Naive thymus-derived CD4-positive, alpha-beta T cell (primary cell): ENCODE measurements around the gene ISOC2. TPM values are rescaled to one million over a fixed set of nuclear protein-coding genes. Genes with fewer than 3 reads are reported as not detected.

ENCODE experiments used
- ATAC-seq: fragments of 150-1000 bp; cut with Tn5 transposase; 2 replicates; pipeline ENCODE4 v1.10.0; 2021; ENCODE audit warnings: mild to moderate bottlenecking, moderate library complexity
- CTCF ChIA-PET: fragments of 350-600 bp; sonication (Branson Sonifier 250); formaldehyde crosslinking; loops from one replicate; lab custom pipeline; 2021; ENCODE audit warnings: antibody characterized with exemption; lab: Charles Lee
- POLR2A ChIA-PET: fragments of 350-600 bp; sonication (Branson Sonifier 250); formaldehyde crosslinking; loops from one replicate; lab custom pipeline; 2021; ENCODE audit warnings: antibody characterized with exemption, inconsistent platforms; lab: Charles Lee
- DNase-seq, 9 donors: peaks; one replicate each; pipeline versions ENCODE4 v3.0.0 to v3.0.0-alpha.2; 2020 to 2022; ENCODE audit warnings: mixed read lengths in 1 of 9
- H3K27ac ChIP-seq: one replicate; pipeline ENCODE4 v1.7.0; 2013; ENCODE audit warnings: mild to moderate bottlenecking, low read depth, low read length, moderate library complexity
- H3K27me3 ChIP-seq, 2 donors: one replicate each; pipeline ENCODE4 v1.7.0; 2013; ENCODE audit warnings: low read length in 2 of 2, mild to moderate bottlenecking in 2 of 2, moderate library complexity in 2 of 2; ENCODE audit not compliant: control insufficient read depth in 2 of 2, insufficient read depth in 2 of 2
- H3K36me3 ChIP-seq, 3 experiments: 1 replicate in 2 of 3; 2 replicates in 1 of 3; pipeline ENCODE4 v1.7.0; 2013; ENCODE audit warnings: low read length in 3 of 3, mild to moderate bottlenecking in 3 of 3, moderate library complexity in 1 of 3; ENCODE audit not compliant: insufficient read depth in 3 of 3, control insufficient read depth in 2 of 3
- H3K4me1 ChIP-seq, 2 donors: one replicate each; pipeline ENCODE4 v1.7.0; 2013; ENCODE audit warnings: low read length in 2 of 2, mild to moderate bottlenecking in 2 of 2, moderate library complexity in 1 of 2; ENCODE audit not compliant: control insufficient read depth in 2 of 2, insufficient read depth in 2 of 2
- H3K4me3 ChIP-seq: 2 replicates; pipeline ENCODE4 v1.7.0; 2013; ENCODE audit warnings: mild to moderate bottlenecking, low read length
- H3K9me3 ChIP-seq, 3 experiments: 1 replicate in 2 of 3; 2 replicates in 1 of 3; pipeline ENCODE4 v1.7.0; 2013; ENCODE audit warnings: low read length in 3 of 3; ENCODE audit not compliant: control insufficient read depth in 2 of 3
- H3K27ac Mint-ChIP-seq, 9 donors: one replicate each; pipeline ENCODE4 v1.8.0; 2020 to 2022; ENCODE audit warnings: mixed read lengths in 9 of 9, mild to moderate bottlenecking in 8 of 9, moderate library complexity in 5 of 9, inconsistent platforms in 2 of 9
- H3K27me3 Mint-ChIP-seq, 5 donors: one replicate each; pipeline ENCODE4 v1.8.0; 2021 to 2022; ENCODE audit warnings: mixed read lengths in 5 of 5, mild to moderate bottlenecking in 1 of 5
- H3K36me3 Mint-ChIP-seq, 5 donors: one replicate each; pipeline ENCODE4 v1.8.0; 2020 to 2022; ENCODE audit warnings: mixed read lengths in 5 of 5, mild to moderate bottlenecking in 3 of 5, inconsistent platforms in 1 of 5
- H3K4me1 Mint-ChIP-seq, 7 donors: one replicate each; pipeline ENCODE4 v1.8.0; 2020 to 2022; ENCODE audit warnings: mixed read lengths in 7 of 7, mild to moderate bottlenecking in 3 of 7, inconsistent platforms in 1 of 7
- H3K4me3 Mint-ChIP-seq, 10 donors: one replicate each; pipeline ENCODE4 v1.8.0; 2020 to 2022; ENCODE audit warnings: mild to moderate bottlenecking in 10 of 10, mixed read lengths in 10 of 10, moderate library complexity in 6 of 10, inconsistent platforms in 2 of 10
- H3K9me3 Mint-ChIP-seq, 11 donors: one replicate each; pipeline ENCODE4 v1.8.0; 2020 to 2022; ENCODE audit warnings: mixed read lengths in 11 of 11, mild to moderate bottlenecking in 4 of 11, inconsistent platforms in 1 of 11, moderate library complexity in 1 of 11
- intact Hi-C, 2 donors: fragments of 100-400 bp; cut with micrococcal nuclease; formaldehyde crosslinking; loops; one replicate each; pipeline ENCODE4 v1.15.1; 2023
- polyA plus RNA-seq, 2 donors: library from polyadenylated mRNA; unstranded; fragments of 300-500 nt; fragmentation: Illumina TruSeq; gene quantifications; one replicate each; pipeline ENCODE4 v1.2.3, GENCODE V29; 2021
- total RNA-seq, 6 experiments: library from RNA in 5 of 6; stranded (reverse) in 5 of 6; gene quantifications; 1 replicate in 5 of 6; 2 replicates in 1 of 6; pipeline ENCODE4 v1.2.3 and lab custom pipeline; 2021 to 2026

Gene ISOC2
- total and polyA plus RNA-seq, 7 experiments from 2014 or later: 5.1 to 31.2 (median 11.4) TPM

DNA sequence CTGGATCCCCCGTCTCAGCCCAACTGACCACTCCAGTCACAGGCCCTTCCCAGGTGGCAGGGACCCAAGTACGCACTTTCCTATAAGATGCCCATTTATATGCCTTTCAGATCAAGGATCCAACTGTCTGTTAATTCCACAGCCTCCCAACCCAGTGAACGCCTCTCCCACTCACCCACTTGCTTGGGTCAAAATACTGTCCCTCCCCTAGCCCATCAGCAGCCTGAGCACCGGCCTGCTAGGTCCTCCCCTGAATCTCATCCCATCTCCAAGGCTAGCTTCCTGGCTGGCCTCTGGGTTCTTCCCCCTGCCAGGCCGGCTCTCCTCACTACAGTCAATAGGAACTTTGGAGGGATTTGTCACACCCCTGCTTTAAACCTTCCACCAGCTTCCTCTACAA is 55.8 kb downstream of the ISOC2 start:
- intact Hi-C loops: loop anchor here (5.0 kb wide), 4 partner anchors 103 to 343 kb away; partner anchors contain the start of gene RDH13 (in 1 of the 2)
- Histone ChIP-seq H3K4me1 (peaks cover 17 to 24% of the 10 kb centered on the region in 2 donors), H3K4me3 (no peak overlapping the region), H3K27me3 (no peaks in the 10 kb centered on the region), H3K36me3 (peaks cover 0 to 45% (median 2%) of the 10 kb centered on the region in 3 experiments), H3K27ac (no peak overlapping the region), H3K9me3 (peaks cover 0 to 9% (median 0%) of the 10 kb centered on the region in 3 experiments)
- ATAC-seq (no peak), DNase-seq (no peak)
- POLR2A ChIA-PET: interaction anchor here (0.8 to 5.3 kb wide), 5 partner anchors 11 to 104 kb away, joined by 3 to 82 read pairs (median 5); partner anchors contain the start of genes RPL28 and ZNF628
- Mint-ChIP-seq H3K27ac (peak overlapping the region in 8 of 9 donors; percentile 11 to 100 (median 76)), H3K4me1 (peaks cover 21 to 36% (median 29%) of the 10 kb centered on the region in 7 donors), H3K4me3 (peak overlapping the region in 9 of 10 donors; percentile 60 to 95 (median 87)), H3K9me3 (peaks cover 0 to 13% (median 2%) of the 10 kb centered on the region in 11 donors), H3K27me3 (peaks cover 0 to 3% (median 0%) of the 10 kb centered on the region in 5 donors), H3K36me3 (peaks cover 0 to 45% (median 18%) of the 10 kb centered on the region in 5 donors)
- CTCF ChIA-PET: interaction anchor here (0.6 to 1.2 kb wide), 3 partner anchors 98 to 264 kb away, joined by 3 to 7 read pairs (median 5); no protein-coding TSS in a partner anchor

Other genes starting within 250 kb of the ISOC2 start
- gene TMEM86B, start 232.9 kb downstream of the ISOC2 start, total RNA-seq: 10 to 100 TPM; 10.4 to 24.1 (median 10.7) TPM
- gene TMEM86B, start 232.9 kb downstream of the ISOC2 start, polyA plus RNA-seq: 1 to 10 TPM; 1.2 to 3.3 TPM
- gene PPP6R1, start 202.6 kb downstream of the ISOC2 start, total RNA-seq: 100 to 1,000 TPM; 151 to 223 (median 168) TPM
- gene PPP6R1, start 202.6 kb downstream of the ISOC2 start, polyA plus RNA-seq: 100 to 1,000 TPM in 1 of 2 donors, 10 to 100 TPM in 1; 39.3 to 103 TPM
- gene HSPBP1, start 181.5 kb downstream of the ISOC2 start, total RNA-seq: 10 to 100 TPM; 15.0 to 30.0 (median 16.0) TPM
- gene HSPBP1, start 181.5 kb downstream of the ISOC2 start, polyA plus RNA-seq: 10 to 100 TPM; 35.4 to 44.7 TPM
- gene BRSK1, start 177.6 kb downstream of the ISOC2 start, total RNA-seq: 1 to 10 TPM in 3 of 5 experiments, under 1 TPM in 2; 0.41 to 6.3 (median 3.4) TPM
- not detected for gene BRSK1, start 177.6 kb downstream of the ISOC2 start, polyA plus RNA-seq
- 10 to 100 TPM in 1 of 5 experiments, under 1 TPM in 3, not detected in 1; 0.44 to 10.3 (median 0.71) TPM for gene TMEM150B, start 136.3 kb downstream of the ISOC2 start, total RNA-seq
- gene TMEM150B, start 136.3 kb downstream of the ISOC2 start, polyA plus RNA-seq: not detected
- 10 to 100 TPM; 21.8 to 63.3 (median 27.2) TPM for gene KMT5C, start 121.8 kb downstream of the ISOC2 start, total RNA-seq
- 1 to 10 TPM in 1 of 2 donors, under 1 TPM in 1; 0.84 to 2.9 TPM for gene KMT5C, start 121.8 kb downstream of the ISOC2 start, polyA plus RNA-seq
- gene COX6B2, start 106.9 kb downstream of the ISOC2 start, total RNA-seq: under 1 TPM in 2 of 5 experiments, not detected in 3; 0.37 to 0.49 TPM
- not detected for gene COX6B2, start 106.9 kb downstream of the ISOC2 start, polyA plus RNA-seq
- not detected for gene GARIN5B, start 98.4 kb downstream of the ISOC2 start, total RNA-seq
- not detected for gene GARIN5B, start 98.4 kb downstream of the ISOC2 start, polyA plus RNA-seq
- gene IL11, start 91.2 kb downstream of the ISOC2 start, total RNA-seq: under 1 TPM in 2 of 5 experiments, not detected in 3; 0.58 to 0.69 TPM
- gene IL11, start 91.2 kb downstream of the ISOC2 start, polyA plus RNA-seq: not detected
- not detected for gene TMEM190, start 84.8 kb downstream of the ISOC2 start, total RNA-seq
- gene TMEM190, start 84.8 kb downstream of the ISOC2 start, polyA plus RNA-seq: not detected
- 10 to 100 TPM in 3 of 5 experiments, 1 to 10 TPM in 2; 9.3 to 15.7 (median 13.6) TPM for gene TMEM238, start 77.3 kb downstream of the ISOC2 start, total RNA-seq
- under 1 TPM; 0.33 to 0.71 TPM for gene TMEM238, start 77.3 kb downstream of the ISOC2 start, polyA plus RNA-seq
- 1,000 to 10,000 TPM; 2,549 to 3,799 (median 3,242) TPM for gene RPL28, start 75.7 kb downstream of the ISOC2 start, total RNA-seq
- 1,000 to 10,000 TPM in 1 of 2 donors, 100 to 1,000 TPM in 1; 740 to 1,050 TPM for gene RPL28, start 75.7 kb downstream of the ISOC2 start, polyA plus RNA-seq
- gene UBE2S, start 53.9 kb downstream of the ISOC2 start, total RNA-seq: 100 to 1,000 TPM in 1 of 5 experiments, 10 to 100 TPM in 4; 15.3 to 141 (median 44.1) TPM
- 10 to 100 TPM; 15.8 to 20.4 TPM for gene UBE2S, start 53.9 kb downstream of the ISOC2 start, polyA plus RNA-seq
- not detected for gene SHISA7, start 18.3 kb downstream of the ISOC2 start, total RNA-seq
- gene SHISA7, start 18.3 kb downstream of the ISOC2 start, polyA plus RNA-seq: not detected
- gene C19orf85, start 3.1 kb upstream of the ISOC2 start, total RNA-seq: not detected
- not detected for gene C19orf85, start 3.1 kb upstream of the ISOC2 start, polyA plus RNA-seq
- 10 to 100 TPM in 2 of 5 experiments, 1 to 10 TPM in 3; 6.6 to 27.2 (median 9.0) TPM for gene ZNF628, start 15.0 kb upstream of the ISOC2 start, total RNA-seq
- 1 to 10 TPM in 1 of 2 donors, under 1 TPM in 1; 0.07 to 1.6 TPM for gene ZNF628, start 15.0 kb upstream of the ISOC2 start, polyA plus RNA-seq
- gene NAT14, start 23.5 kb upstream of the ISOC2 start, total RNA-seq: 10 to 100 TPM in 1 of 5 experiments, 1 to 10 TPM in 4; 2.7 to 12.8 (median 7.5) TPM
- 1 to 10 TPM; 1.7 to 3.3 TPM for gene NAT14, start 23.5 kb upstream of the ISOC2 start, polyA plus RNA-seq
- under 1 TPM; 0.21 to 0.48 (median 0.35) TPM for gene SSC5D, start 26.8 kb upstream of the ISOC2 start, total RNA-seq
- not detected for gene SSC5D, start 26.8 kb upstream of the ISOC2 start, polyA plus RNA-seq
- gene SBK2, start 75.5 kb upstream of the ISOC2 start, total RNA-seq: not detected
- not detected for gene SBK2, start 75.5 kb upstream of the ISOC2 start, polyA plus RNA-seq
- gene SBK3, start 83.9 kb upstream of the ISOC2 start, total RNA-seq: not detected
- not detected for gene SBK3, start 83.9 kb upstream of the ISOC2 start, polyA plus RNA-seq
- 10 to 100 TPM in 1 of 5 experiments, 1 to 10 TPM in 4; 6.1 to 11.0 (median 7.8) TPM for gene ZNF579, start 119.2 kb upstream of the ISOC2 start, total RNA-seq
- gene ZNF579, start 119.2 kb upstream of the ISOC2 start, polyA plus RNA-seq: 1 to 10 TPM in 1 of 2 donors, under 1 TPM in 1; 0.50 to 2.2 TPM
- 10 to 100 TPM in 4 of 5 experiments, 1 to 10 TPM in 1; 9.4 to 32.0 (median 16.1) TPM for gene FIZ1, start 137.9 kb upstream of the ISOC2 start, total RNA-seq
- 1 to 10 TPM; 3.3 to 6.5 TPM for gene FIZ1, start 137.9 kb upstream of the ISOC2 start, polyA plus RNA-seq
- 10 to 100 TPM; 13.3 to 32.1 (median 24.7) TPM for gene ZNF524, start 138.6 kb upstream of the ISOC2 start, total RNA-seq
- gene ZNF524, start 138.6 kb upstream of the ISOC2 start, polyA plus RNA-seq: 10 to 100 TPM; 41.2 to 50.5 TPM
- 10 to 100 TPM; 13.8 to 22.7 (median 15.3) TPM for gene ZNF865, start 144.0 kb upstream of the ISOC2 start, total RNA-seq
- gene ZNF865, start 144.0 kb upstream of the ISOC2 start, polyA plus RNA-seq: under 1 TPM; 0.06 to 0.24 TPM
- 10 to 100 TPM in 2 of 5 experiments, 1 to 10 TPM in 3; 5.1 to 17.1 (median 9.0) TPM for gene ZNF784, start 162.9 kb upstream of the ISOC2 start, total RNA-seq
- gene ZNF784, start 162.9 kb upstream of the ISOC2 start, polyA plus RNA-seq: 1 to 10 TPM in 1 of 2 donors, under 1 TPM in 1; 0.65 to 2.0 TPM
- 100 to 1,000 TPM in 2 of 5 experiments, 10 to 100 TPM in 3; 45.2 to 109 (median 65.3) TPM for gene ZNF580, start 179.4 kb upstream of the ISOC2 start, total RNA-seq
- 10 to 100 TPM; 14.6 to 20.4 TPM for gene ZNF580, start 179.4 kb upstream of the ISOC2 start, polyA plus RNA-seq
- 10 to 100 TPM; 27.0 to 35.8 (median 32.1) TPM for gene ZNF581, start 182.0 kb upstream of the ISOC2 start, total RNA-seq
- 10 to 100 TPM; 36.7 to 39.5 TPM for gene ZNF581, start 182.0 kb upstream of the ISOC2 start, polyA plus RNA-seq
- gene CCDC106, start 186.6 kb upstream of the ISOC2 start, total RNA-seq: 1 to 10 TPM; 3.4 to 9.6 (median 4.0) TPM
- 1 to 10 TPM; 2.1 to 2.7 TPM for gene CCDC106, start 186.6 kb upstream of the ISOC2 start, polyA plus RNA-seq
- 100 to 1,000 TPM; 253 to 284 (median 266) TPM for gene U2AF2, start 193.4 kb upstream of the ISOC2 start, total RNA-seq
- 1 to 10 TPM; 5.7 to 9.8 TPM for gene U2AF2, start 193.4 kb upstream of the ISOC2 start, polyA plus RNA-seq
- 10 to 100 TPM; 45.2 to 67.1 (median 52.2) TPM for gene EPN1, start 213.6 kb upstream of the ISOC2 start, total RNA-seq
- 10 to 100 TPM in 1 of 2 donors, 1 to 10 TPM in 1; 9.2 to 20.4 TPM for gene EPN1, start 213.6 kb upstream of the ISOC2 start, polyA plus RNA-seq